ENCODE data around the gene ZNF385A. TPM values are rescaled to one million over a fixed set of nuclear protein-coding genes. Genes with fewer than 3 reads are reported as not detected.

The ZNF385A gene
- total RNA-seq, 1 donor from 2014 or later, result 15.6 TPM

DNA sequence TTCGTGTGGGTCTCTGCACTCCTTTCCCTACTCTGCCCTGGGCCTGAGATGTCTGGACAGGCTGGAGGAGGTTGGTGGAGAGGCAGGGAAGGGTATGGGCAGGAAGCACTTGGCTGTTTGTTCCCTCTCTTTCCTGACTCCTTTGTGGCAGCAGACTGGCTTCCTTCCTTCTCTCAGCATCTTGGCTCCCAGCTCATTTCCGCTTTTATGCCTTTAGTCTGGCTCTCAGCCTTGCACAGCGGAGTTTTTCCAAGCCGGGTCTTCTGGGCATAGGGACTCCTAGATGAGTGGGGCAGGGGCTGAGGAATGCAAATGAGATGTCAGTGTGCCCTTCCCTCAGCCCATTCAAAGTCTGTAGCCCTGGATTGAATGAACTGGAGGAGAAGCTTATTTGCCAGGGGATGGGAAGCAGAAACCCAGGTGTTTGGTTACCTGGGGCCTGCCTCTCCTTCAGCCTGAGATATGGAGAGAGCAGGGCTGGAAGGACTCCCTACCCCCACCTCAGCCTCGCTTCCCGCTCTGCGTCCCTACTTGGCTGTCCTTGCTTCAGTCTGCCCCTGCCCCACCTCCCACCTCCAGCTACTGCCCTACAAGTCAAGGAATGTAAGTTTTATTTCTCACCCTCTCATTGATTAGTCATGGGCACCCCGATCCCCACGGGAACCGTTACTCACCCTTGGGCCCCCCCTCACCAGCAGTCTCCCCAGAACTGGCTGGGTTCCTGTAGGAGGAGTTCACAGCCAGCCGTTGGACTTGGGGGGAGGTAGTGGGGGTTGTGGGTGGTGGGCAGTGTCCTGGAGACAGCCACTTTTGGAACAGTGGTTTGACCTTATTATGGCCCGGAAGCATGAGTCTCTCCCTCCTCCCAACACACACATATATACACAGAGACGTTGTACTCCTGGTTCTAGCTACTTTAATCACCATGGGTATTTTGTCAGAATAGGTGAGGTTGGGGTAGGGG, 43.8 kb upstream of the ZNF385A start:
- Mint-ChIP-seq H3K9me3 (ENCODE audit: low read depth) (no peaks in the 10 kb centered on the region), H3K27ac (no peak overlapping the region), H3K4me1 (ENCODE audit: low read depth) (peaks cover 18% of the 10 kb centered on the region), H3K36me3 (ENCODE audit: insufficient read depth) (no peaks in the 10 kb centered on the region), H3K4me3 (ENCODE audit: low read depth) (no peak overlapping the region), H3K27me3 (peaks cover 38% of the 10 kb centered on the region)
- TF ChIP-seq, protein P1, sequence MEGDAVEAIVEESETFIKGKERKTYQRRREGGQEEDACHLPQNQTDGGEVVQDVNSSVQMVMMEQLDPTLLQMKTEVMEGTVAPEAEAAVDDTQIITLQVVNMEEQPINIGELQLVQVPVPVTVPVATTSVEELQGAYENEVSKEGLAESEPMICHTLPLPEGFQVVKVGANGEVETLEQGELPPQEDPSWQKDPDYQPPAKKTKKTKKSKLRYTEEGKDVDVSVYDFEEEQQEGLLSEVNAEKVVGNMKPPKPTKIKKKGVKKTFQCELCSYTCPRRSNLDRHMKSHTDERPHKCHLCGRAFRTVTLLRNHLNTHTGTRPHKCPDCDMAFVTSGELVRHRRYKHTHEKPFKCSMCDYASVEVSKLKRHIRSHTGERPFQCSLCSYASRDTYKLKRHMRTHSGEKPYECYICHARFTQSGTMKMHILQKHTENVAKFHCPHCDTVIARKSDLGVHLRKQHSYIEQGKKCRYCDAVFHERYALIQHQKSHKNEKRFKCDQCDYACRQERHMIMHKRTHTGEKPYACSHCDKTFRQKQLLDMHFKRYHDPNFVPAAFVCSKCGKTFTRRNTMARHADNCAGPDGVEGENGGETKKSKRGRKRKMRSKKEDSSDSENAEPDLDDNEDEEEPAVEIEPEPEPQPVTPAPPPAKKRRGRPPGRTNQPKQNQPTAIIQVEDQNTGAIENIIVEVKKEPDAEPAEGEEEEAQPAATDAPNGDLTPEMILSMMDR (IDR thresholded peaks at IDR 0.05; ENCODE audit: unreplicated experiment), result no peak
- no peak for DNase-seq (ENCODE audit: low spot score, unreplicated experiment)

DNA sequence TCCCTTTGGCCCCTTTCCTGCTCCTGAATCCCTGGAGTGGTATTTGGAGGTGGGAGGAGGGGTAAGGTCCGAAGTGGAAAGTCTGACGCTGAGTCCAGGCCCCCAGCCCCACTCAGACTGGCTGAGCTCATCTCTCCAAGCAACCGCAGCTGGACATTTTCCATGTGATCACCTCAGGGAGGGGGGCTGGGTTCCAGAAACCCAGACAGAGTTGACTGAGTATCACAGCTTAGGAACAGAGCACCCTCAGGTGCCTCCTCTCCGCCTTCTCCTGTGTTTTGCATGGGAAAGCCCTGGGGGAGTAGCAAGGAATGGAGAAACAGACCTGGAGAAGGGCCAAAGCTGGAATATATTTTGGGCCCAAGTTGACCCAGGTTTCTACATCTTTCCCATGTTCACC, 42.6 kb upstream of the ZNF385A start:
- H3K27me3 Mint-ChIP-seq, result peaks cover 47% of the 10 kb centered on the region

DNA sequence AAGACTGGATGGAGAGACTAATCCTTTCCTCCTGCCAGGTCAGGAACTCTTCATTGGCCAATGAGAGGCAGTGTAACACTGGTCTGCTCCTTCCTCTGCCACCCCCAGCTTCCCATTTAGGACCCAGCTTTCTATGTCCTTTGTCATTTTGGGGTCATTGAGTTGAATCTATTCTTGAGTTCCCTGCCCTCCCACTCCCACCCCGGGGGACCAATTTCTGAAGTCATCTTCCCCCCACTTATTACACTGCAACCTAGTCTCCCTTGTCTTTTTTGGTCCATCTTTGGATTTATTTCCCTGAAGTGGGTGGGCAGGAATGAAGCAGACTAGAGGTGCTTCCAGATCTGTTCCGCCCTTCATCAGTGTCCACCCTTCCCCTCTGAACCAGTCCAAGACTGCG, 42.2 kb upstream of the ZNF385A start:
- TF ChIP-seq, protein P1 (IDR thresholded peaks at IDR 0.05; ENCODE audit: unreplicated experiment), result no peak
- Mint-ChIP-seq H3K27me3 (peaks cover 47% of the 10 kb centered on the region), H3K36me3 (ENCODE audit: insufficient read depth) (no peaks in the 10 kb centered on the region), H3K9me3 (ENCODE audit: low read depth) (no peaks in the 10 kb centered on the region), H3K4me1 (ENCODE audit: low read depth) (peaks cover 13% of the 10 kb centered on the region), H3K27ac (no peak overlapping the region), H3K4me3 (ENCODE audit: low read depth) (no peak overlapping the region)
- DNase-seq (ENCODE audit: low spot score, unreplicated experiment), result no peak

More for the DNA sequence above, 42.6 kb upstream of the ZNF385A start:
- TF ChIP-seq, protein P1 (IDR thresholded peaks at IDR 0.05; ENCODE audit: unreplicated experiment), result no peak
- DNase-seq (ENCODE audit: low spot score, unreplicated experiment), result no peak
- no peaks in the 10 kb centered on the region for H3K36me3 Mint-ChIP-seq (ENCODE audit: insufficient read depth)
- H3K27ac Mint-ChIP-seq, result no peak overlapping the region
- H3K4me1 Mint-ChIP-seq (ENCODE audit: low read depth), result peaks cover 17% of the 10 kb centered on the region
- H3K9me3 Mint-ChIP-seq (ENCODE audit: low read depth), result no peaks in the 10 kb centered on the region
- no peak overlapping the region for H3K4me3 Mint-ChIP-seq (ENCODE audit: low read depth)

DNA sequence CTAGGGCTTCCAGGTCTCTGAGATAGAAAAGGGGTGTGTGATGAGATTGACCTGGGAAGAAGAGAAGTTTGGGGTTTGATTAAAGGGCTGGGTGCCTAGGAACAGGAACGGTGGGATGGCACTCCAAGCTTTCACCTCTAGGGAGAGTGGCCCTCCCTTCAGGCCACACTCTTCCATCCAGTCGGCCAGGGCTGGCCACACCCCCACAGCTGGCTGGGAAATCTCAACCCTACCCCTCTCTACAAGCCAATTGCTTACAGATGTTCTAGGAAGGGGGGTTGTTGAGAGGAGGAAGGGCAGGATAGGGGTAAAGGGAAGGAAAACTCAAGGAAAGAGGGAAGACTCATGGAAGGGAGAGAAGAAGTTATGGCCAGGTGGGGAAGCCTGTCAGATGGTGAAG, 41.2 kb upstream of the ZNF385A start:
- H3K27me3 Mint-ChIP-seq, result peaks cover 48% of the 10 kb centered on the region
- no peak for DNase-seq (ENCODE audit: low spot score, unreplicated experiment)
- H3K4me1 Mint-ChIP-seq (ENCODE audit: low read depth), result peaks cover 12% of the 10 kb centered on the region
- TF ChIP-seq, protein P1 (IDR thresholded peaks at IDR 0.05; ENCODE audit: unreplicated experiment), result no peak
- H3K27ac Mint-ChIP-seq, result no peak overlapping the region
- H3K4me3 Mint-ChIP-seq (ENCODE audit: low read depth), result no peak overlapping the region
- no peaks in the 10 kb centered on the region for H3K9me3 Mint-ChIP-seq (ENCODE audit: low read depth)
- H3K36me3 Mint-ChIP-seq (ENCODE audit: insufficient read depth), result no peaks in the 10 kb centered on the region

DNA sequence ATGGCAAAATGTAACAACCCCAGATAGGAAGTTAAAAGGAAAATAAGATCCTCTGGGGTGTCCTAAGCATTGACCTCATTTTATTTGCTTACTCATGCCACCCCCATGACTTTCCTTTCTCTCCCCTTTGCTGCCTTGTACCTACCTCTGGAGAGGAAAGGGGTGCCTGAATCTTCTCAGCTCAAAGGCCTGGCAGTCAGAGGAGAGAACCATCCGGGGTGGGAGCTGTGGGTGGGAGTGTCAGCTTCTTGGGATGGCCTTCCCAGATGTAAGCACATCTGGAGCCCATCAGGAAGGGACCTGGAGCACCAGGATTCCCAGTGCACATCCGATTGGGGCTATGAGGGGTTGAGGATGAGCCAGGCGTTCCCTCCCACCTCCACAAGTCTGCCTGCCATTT, 39.7 kb upstream of the ZNF385A start:
- H3K9me3 Mint-ChIP-seq (ENCODE audit: low read depth), result no peaks in the 10 kb centered on the region
- no peak for DNase-seq (ENCODE audit: low spot score, unreplicated experiment)
- no peaks in the 10 kb centered on the region for H3K36me3 Mint-ChIP-seq (ENCODE audit: insufficient read depth)
- peaks cover 13% of the 10 kb centered on the region for H3K4me1 Mint-ChIP-seq (ENCODE audit: low read depth)
- no peak overlapping the region for H3K27ac Mint-ChIP-seq
- TF ChIP-seq, protein P1 (IDR thresholded peaks at IDR 0.05; ENCODE audit: unreplicated experiment), result no peak
- peaks cover 45% of the 10 kb centered on the region for H3K27me3 Mint-ChIP-seq
- H3K4me3 Mint-ChIP-seq (ENCODE audit: low read depth), result no peak overlapping the region
